WTC11 (cell line): Measurements from ENCODE around the gene MACROD2. TPM values are rescaled to one million over a fixed set of nuclear protein-coding genes. Genes with fewer than 3 reads are reported as not detected.

Source experiments
- ATAC-seq: fragments of 200-7000 bp; cut with Tn5 transposase; 2 replicates; pipeline ENCODE4 v1.10.0; 2021; ENCODE audit warnings: mild to moderate bottlenecking, moderate library complexity
- CTCF ChIA-PET: fragments of 300-600 bp; sonication (Branson Sonifier 250); formaldehyde crosslinking; loops from one replicate; lab custom pipeline; 2021; ENCODE audit warnings: antibody characterized with exemption; lab: Charles Lee
- POLR2A ChIA-PET: fragments of 350-600 bp; sonication (Branson Sonifier 250); formaldehyde crosslinking; loops from one replicate; lab custom pipeline; 2021; ENCODE audit warnings: antibody characterized with exemption; lab: Charles Lee
- DNase-seq: peaks from one replicate; pipeline ENCODE4 v3.0.0; 2021; ENCODE audit warnings: low spot score
- H3K27ac Mint-ChIP-seq: 2 replicates; pipeline ENCODE4 v1.8.0; 2021; ENCODE audit warnings: mixed read lengths
- H3K27me3 Mint-ChIP-seq: 2 replicates; pipeline ENCODE4 v1.8.0; 2021; ENCODE audit warnings: low read depth, mild to moderate bottlenecking, moderate library complexity, mixed read lengths
- H3K36me3 Mint-ChIP-seq: 2 replicates; pipeline ENCODE4 v1.8.0; 2021; ENCODE audit warnings: mixed read lengths
- H3K4me1 Mint-ChIP-seq: 2 replicates; pipeline ENCODE4 v1.8.0; 2022; ENCODE audit warnings: mixed read lengths
- H3K4me3 Mint-ChIP-seq: 2 replicates; pipeline ENCODE4 v1.8.0; 2021; ENCODE audit warnings: mild to moderate bottlenecking, moderate library complexity, mixed read lengths
- H3K9me3 Mint-ChIP-seq: 2 replicates; pipeline ENCODE4 v1.8.0; 2021; ENCODE audit warnings: mixed read lengths
- EMX1 ChIP-seq: fragments of 250-450 bp; sonication (Bioruptor Pico); IDR thresholded peaks from 2 replicates; pipeline ENCODE4 v1.8.0; 2021; ENCODE audit warnings: mild to moderate bottlenecking
- ETV6 ChIP-seq: sonication (generic); formaldehyde crosslinking; IDR thresholded peaks from 2 replicates; pipeline ENCODE4 v1.8.1; 2022; ENCODE audit warnings: mild to moderate bottlenecking, missing genetic modification reagents
- FOXP1 ChIP-seq: sonication (generic); formaldehyde crosslinking; IDR thresholded peaks from 2 replicates; pipeline ENCODE4 v1.8.0; 2022; ENCODE audit warnings: missing genetic modification reagents, mild to moderate bottlenecking, moderate library complexity, borderline replicate concordance
- FOXP4 ChIP-seq: sonication (generic); formaldehyde crosslinking; IDR thresholded peaks from 2 replicates; pipeline ENCODE4 v1.8.0; 2022; ENCODE audit warnings: mild to moderate bottlenecking, missing genetic modification reagents
- GRHL2 ChIP-seq: fragments of 250-450 bp; sonication (Bioruptor Pico); IDR thresholded peaks from 2 replicates; pipeline ENCODE4 v1.8.0; 2022; ENCODE audit warnings: mild to moderate bottlenecking, moderate library complexity; ENCODE audit not compliant: insufficient replicate concordance, severe bottlenecking
- JUN ChIP-seq: sonication (generic); formaldehyde crosslinking; IDR thresholded peaks from 2 replicates; pipeline ENCODE4 v1.8.0; 2023; ENCODE audit warnings: mild to moderate bottlenecking, missing genetic modification reagents
- KAT7 ChIP-seq: sonication (generic); formaldehyde crosslinking; IDR thresholded peaks from 2 replicates; pipeline ENCODE4 v1.8.1; 2023; ENCODE audit warnings: missing genetic modification reagents, mild to moderate bottlenecking, borderline replicate concordance
- MLX ChIP-seq: sonication (generic); formaldehyde crosslinking; IDR thresholded peaks from 2 replicates; pipeline ENCODE4 v1.8.1; 2023; ENCODE audit warnings: mild to moderate bottlenecking, missing genetic modification reagents, moderate library complexity
- NFYB ChIP-seq: sonication (generic); formaldehyde crosslinking; conservative IDR thresholded peaks from 2 replicates; pipeline ENCODE4 v1.8.0; 2022; ENCODE audit warnings: low read depth, missing genetic modification reagents
- RELA ChIP-seq: sonication (generic); formaldehyde crosslinking; IDR thresholded peaks from 2 replicates; pipeline ENCODE4 v1.8.1; 2022; ENCODE audit warnings: missing genetic modification reagents, mild to moderate bottlenecking, borderline replicate concordance
- SMAD3 ChIP-seq: sonication (generic); formaldehyde crosslinking; IDR thresholded peaks from 2 replicates; pipeline ENCODE4 v1.8.0; 2022; ENCODE audit warnings: missing genetic modification reagents, mild to moderate bottlenecking, borderline replicate concordance
- TEAD1 ChIP-seq: sonication (generic); formaldehyde crosslinking; IDR thresholded peaks from 2 replicates; pipeline ENCODE4 v1.8.0; 2022; ENCODE audit warnings: mild to moderate bottlenecking, missing genetic modification reagents
- ZNF263 ChIP-seq: sonication (generic); formaldehyde crosslinking; IDR thresholded peaks from 2 replicates; pipeline ENCODE4 v1.8.1; 2022; ENCODE audit warnings: low read depth, mild to moderate bottlenecking, moderate library complexity, missing genetic modification reagents
- ZNF416 ChIP-seq: fragments of 250-450 bp; sonication (Bioruptor Pico); IDR thresholded peaks from 2 replicates; pipeline ENCODE4 v1.9.0; 2021; ENCODE audit warnings: mild to moderate bottlenecking, inconsistent platforms
- ZNF423 ChIP-seq: fragments of 250-450 bp; sonication (Bioruptor Pico); IDR thresholded peaks from 2 replicates; pipeline ENCODE4 v2.1.2; 2022; ENCODE audit warnings: mild to moderate bottlenecking, moderate library complexity
- total RNA-seq: library from RNA; stranded (reverse); gene quantifications from 3 replicates; pipeline ENCODE4 v1.2.3, GENCODE V29; 2021
- TF ChIP-seq, protein P1 (sequence below): sonication (generic); formaldehyde crosslinking; IDR thresholded peaks from 2 replicates; pipeline ENCODE4 v1.8.1; 2023; ENCODE audit warnings: mild to moderate bottlenecking, moderate library complexity, missing genetic modification reagents
- TF ChIP-seq, protein P2 (sequence below): fragments of 250-450 bp; sonication (Bioruptor Pico); IDR thresholded peaks from 2 replicates; pipeline ENCODE4 v2.1.2; 2022; ENCODE audit warnings: mild to moderate bottlenecking, moderate library complexity
- TF ChIP-seq, protein P3 (sequence below): fragments of 250-450 bp; sonication (Bioruptor Pico); IDR thresholded peaks from 2 replicates; pipeline ENCODE4 v1.9.0; 2021; ENCODE audit warnings: mild to moderate bottlenecking, borderline replicate concordance
- TF ChIP-seq, protein P4 (sequence below): sonication (generic); formaldehyde crosslinking; IDR thresholded peaks from 2 replicates; pipeline ENCODE4 v1.8.1; 2023; ENCODE audit warnings: mild to moderate bottlenecking, missing genetic modification reagents
- TF ChIP-seq, protein P5 (sequence below): sonication (generic); formaldehyde crosslinking; IDR thresholded peaks from 2 replicates; pipeline ENCODE4 v1.8.0; 2023; ENCODE audit warnings: missing genetic modification reagents, mild to moderate bottlenecking, borderline replicate concordance

Gene MACROD2
- total RNA-seq, 1 experiment from 2014 or later = 4.1 TPM

- TF ChIP-seq KAT7 (CRISPR knock-in tag) (no peak), JUN (CRISPR knock-in tag) (no peak), ZNF423 (CRISPR knock-in tag) (no peak), GRHL2 (CRISPR knock-in tag) (no peak), EMX1 (CRISPR knock-in tag) (no peak), SMAD3 (CRISPR knock-in tag) (no peak), RELA (CRISPR knock-in tag) (no peak), FOXP4 (CRISPR knock-in tag) (no peak), TEAD1 (CRISPR knock-in tag) (no peak)
- TF ChIP-seq, protein P1, sequence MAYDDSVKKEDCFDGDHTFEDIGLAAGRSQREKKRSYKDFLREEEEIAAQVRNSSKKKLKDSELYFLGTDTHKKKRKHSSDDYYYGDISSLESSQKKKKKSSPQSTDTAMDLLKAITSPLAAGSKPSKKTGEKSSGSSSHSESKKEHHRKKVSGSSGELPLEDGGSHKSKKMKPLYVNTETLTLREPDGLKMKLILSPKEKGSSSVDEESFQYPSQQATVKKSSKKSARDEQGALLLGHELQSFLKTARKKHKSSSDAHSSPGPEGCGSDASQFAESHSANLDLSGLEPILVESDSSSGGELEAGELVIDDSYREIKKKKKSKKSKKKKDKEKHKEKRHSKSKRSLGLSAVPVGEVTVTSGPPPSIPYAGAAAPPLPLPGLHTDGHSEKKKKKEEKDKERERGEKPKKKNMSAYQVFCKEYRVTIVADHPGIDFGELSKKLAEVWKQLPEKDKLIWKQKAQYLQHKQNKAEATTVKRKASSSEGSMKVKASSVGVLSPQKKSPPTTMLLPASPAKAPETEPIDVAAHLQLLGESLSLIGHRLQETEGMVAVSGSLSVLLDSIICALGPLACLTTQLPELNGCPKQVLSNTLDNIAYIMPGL = no peak
- TF ChIP-seq, protein P2, sequence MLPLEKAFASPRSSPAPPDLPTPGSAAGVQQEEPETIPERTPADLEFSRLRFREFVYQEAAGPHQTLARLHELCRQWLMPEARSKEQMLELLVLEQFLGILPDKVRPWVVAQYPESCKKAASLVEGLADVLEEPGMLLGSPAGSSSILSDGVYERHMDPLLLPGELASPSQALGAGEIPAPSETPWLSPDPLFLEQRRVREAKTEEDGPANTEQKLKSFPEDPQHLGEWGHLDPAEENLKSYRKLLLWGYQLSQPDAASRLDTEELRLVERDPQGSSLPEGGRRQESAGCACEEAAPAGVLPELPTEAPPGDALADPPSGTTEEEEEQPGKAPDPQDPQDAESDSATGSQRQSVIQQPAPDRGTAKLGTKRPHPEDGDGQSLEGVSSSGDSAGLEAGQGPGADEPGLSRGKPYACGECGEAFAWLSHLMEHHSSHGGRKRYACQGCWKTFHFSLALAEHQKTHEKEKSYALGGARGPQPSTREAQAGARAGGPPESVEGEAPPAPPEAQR (CRISPR knock-in tag) = no peak
- TF ChIP-seq, protein P3, sequence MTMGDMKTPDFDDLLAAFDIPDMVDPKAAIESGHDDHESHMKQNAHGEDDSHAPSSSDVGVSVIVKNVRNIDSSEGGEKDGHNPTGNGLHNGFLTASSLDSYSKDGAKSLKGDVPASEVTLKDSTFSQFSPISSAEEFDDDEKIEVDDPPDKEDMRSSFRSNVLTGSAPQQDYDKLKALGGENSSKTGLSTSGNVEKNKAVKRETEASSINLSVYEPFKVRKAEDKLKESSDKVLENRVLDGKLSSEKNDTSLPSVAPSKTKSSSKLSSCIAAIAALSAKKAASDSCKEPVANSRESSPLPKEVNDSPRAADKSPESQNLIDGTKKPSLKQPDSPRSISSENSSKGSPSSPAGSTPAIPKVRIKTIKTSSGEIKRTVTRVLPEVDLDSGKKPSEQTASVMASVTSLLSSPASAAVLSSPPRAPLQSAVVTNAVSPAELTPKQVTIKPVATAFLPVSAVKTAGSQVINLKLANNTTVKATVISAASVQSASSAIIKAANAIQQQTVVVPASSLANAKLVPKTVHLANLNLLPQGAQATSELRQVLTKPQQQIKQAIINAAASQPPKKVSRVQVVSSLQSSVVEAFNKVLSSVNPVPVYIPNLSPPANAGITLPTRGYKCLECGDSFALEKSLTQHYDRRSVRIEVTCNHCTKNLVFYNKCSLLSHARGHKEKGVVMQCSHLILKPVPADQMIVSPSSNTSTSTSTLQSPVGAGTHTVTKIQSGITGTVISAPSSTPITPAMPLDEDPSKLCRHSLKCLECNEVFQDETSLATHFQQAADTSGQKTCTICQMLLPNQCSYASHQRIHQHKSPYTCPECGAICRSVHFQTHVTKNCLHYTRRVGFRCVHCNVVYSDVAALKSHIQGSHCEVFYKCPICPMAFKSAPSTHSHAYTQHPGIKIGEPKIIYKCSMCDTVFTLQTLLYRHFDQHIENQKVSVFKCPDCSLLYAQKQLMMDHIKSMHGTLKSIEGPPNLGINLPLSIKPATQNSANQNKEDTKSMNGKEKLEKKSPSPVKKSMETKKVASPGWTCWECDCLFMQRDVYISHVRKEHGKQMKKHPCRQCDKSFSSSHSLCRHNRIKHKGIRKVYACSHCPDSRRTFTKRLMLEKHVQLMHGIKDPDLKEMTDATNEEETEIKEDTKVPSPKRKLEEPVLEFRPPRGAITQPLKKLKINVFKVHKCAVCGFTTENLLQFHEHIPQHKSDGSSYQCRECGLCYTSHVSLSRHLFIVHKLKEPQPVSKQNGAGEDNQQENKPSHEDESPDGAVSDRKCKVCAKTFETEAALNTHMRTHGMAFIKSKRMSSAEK (CRISPR knock-in tag) = no peak
Observed at GRCh38 chr20:15446373-15446772, 1451.1 kb downstream of the MACROD2 start (continued).

DNA sequence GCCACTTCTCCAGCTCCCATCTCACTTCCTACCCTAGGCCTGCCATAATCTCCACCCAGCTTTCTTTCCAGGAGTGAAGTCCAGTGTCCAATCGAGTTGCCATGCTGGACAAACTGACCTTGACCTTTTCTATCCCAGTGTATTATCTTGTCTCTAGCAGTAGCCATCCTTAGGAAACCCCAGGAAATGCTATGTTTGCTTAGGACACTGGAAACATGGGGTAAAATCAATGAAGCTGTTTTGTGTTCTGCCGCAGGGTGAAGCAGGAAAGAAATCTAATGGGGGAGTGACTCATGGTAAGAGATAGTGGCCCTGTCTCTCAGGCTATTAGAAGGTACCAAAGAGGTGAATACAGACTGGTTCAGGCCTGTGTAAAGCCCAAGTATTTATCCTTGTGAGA lies 1452.2 kb downstream of the MACROD2 start:
- Mint-ChIP-seq H3K27ac (no peak overlapping the region), H3K4me1 (0 out of 2 replicates have a peak, but pooled peaks cover 3% of the 10 kb centered on the region), H3K36me3 (no peaks in the 10 kb centered on the region), H3K9me3 (no peaks in the 10 kb centered on the region), H3K27me3 (no peaks in the 10 kb centered on the region), H3K4me3 (no peak overlapping the region)
- no peak for DNase-seq
- ChIA-PET POLR2A (interaction anchor here (0.7 kb wide), 1 partner anchor 52 kb away, joined by 3 read pairs; no protein-coding TSS in a partner anchor), CTCF (no interaction called here)
- ATAC-seq = no peak
- TF ChIP-seq, protein P4, sequence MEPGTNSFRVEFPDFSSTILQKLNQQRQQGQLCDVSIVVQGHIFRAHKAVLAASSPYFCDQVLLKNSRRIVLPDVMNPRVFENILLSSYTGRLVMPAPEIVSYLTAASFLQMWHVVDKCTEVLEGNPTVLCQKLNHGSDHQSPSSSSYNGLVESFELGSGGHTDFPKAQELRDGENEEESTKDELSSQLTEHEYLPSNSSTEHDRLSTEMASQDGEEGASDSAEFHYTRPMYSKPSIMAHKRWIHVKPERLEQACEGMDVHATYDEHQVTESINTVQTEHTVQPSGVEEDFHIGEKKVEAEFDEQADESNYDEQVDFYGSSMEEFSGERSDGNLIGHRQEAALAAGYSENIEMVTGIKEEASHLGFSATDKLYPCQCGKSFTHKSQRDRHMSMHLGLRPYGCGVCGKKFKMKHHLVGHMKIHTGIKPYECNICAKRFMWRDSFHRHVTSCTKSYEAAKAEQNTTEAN (CRISPR knock-in tag) = no peak
- TF ChIP-seq FOXP1 (CRISPR knock-in tag) (no peak), ETV6 (CRISPR knock-in tag) (no peak), ZNF416 (CRISPR knock-in tag) (no peak), NFYB (no peak), ZNF263 (CRISPR knock-in tag) (no peak), RELA (CRISPR knock-in tag) (no peak), MLX (CRISPR knock-in tag) (no peak)
- TF ChIP-seq, protein P5, sequence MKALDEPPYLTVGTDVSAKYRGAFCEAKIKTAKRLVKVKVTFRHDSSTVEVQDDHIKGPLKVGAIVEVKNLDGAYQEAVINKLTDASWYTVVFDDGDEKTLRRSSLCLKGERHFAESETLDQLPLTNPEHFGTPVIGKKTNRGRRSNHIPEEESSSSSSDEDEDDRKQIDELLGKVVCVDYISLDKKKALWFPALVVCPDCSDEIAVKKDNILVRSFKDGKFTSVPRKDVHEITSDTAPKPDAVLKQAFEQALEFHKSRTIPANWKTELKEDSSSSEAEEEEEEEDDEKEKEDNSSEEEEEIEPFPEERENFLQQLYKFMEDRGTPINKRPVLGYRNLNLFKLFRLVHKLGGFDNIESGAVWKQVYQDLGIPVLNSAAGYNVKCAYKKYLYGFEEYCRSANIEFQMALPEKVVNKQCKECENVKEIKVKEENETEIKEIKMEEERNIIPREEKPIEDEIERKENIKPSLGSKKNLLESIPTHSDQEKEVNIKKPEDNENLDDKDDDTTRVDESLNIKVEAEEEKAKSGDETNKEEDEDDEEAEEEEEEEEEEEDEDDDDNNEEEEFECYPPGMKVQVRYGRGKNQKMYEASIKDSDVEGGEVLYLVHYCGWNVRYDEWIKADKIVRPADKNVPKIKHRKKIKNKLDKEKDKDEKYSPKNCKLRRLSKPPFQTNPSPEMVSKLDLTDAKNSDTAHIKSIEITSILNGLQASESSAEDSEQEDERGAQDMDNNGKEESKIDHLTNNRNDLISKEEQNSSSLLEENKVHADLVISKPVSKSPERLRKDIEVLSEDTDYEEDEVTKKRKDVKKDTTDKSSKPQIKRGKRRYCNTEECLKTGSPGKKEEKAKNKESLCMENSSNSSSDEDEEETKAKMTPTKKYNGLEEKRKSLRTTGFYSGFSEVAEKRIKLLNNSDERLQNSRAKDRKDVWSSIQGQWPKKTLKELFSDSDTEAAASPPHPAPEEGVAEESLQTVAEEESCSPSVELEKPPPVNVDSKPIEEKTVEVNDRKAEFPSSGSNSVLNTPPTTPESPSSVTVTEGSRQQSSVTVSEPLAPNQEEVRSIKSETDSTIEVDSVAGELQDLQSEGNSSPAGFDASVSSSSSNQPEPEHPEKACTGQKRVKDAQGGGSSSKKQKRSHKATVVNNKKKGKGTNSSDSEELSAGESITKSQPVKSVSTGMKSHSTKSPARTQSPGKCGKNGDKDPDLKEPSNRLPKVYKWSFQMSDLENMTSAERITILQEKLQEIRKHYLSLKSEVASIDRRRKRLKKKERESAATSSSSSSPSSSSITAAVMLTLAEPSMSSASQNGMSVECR (CRISPR knock-in tag) = no peak
